OCI-LY3 (cell line): ENCODE data around the gene ANKFN1.

Experiments used
- H2AFZ ChIP-seq: fragments of 200-600, 300-600 bp; shearing (Covaris generic); 2 replicates; pipeline ENCODE4 v1.6.0; 2014; ENCODE audit warnings: antibody characterized with exemption, low read depth, low read length
- H3K27ac ChIP-seq: fragments of 200-600, 300-600 bp; sonication (generic); 2 replicates; pipeline ENCODE4 v1.5.1; 2014; ENCODE audit warnings: mild to moderate bottlenecking, low read length, moderate library complexity, mixed read lengths
- H3K27me3 ChIP-seq: fragments of 200-600, 300-600 bp; sonication (generic); 2 replicates; pipeline ENCODE4 v1.6.1; 2014; ENCODE audit warnings: low read depth, low read length, mixed read lengths
- H3K36me3 ChIP-seq: fragments of 200-600, 300-600 bp; sonication (generic); replicated peaks from 2 replicates; pipeline ENCODE3; 2014; ENCODE audit warnings: low read depth, low read length, mixed read lengths
- H3K4me1 ChIP-seq: fragments of 300-600, 200-600 bp; sonication (generic); 2 replicates; pipeline ENCODE4 v1.6.1; 2014; ENCODE audit warnings: low read length, mixed read lengths
- H3K4me2 ChIP-seq: fragments of 200-600, 300-600 bp; sonication (generic); 2 replicates; pipeline ENCODE4 v1.6.1; 2014; ENCODE audit warnings: low read length, mixed read lengths
- H3K4me3 ChIP-seq: fragments of 300-600, 200-600 bp; sonication (generic); 2 replicates; pipeline ENCODE4 v1.5.1; 2014; ENCODE audit warnings: antibody characterized with exemption, mild to moderate bottlenecking, low read length, moderate library complexity
- H3K79me2 ChIP-seq: fragments of 300-600, 200-600 bp; shearing (Covaris generic); 2 replicates; pipeline ENCODE4 v1.6.1; 2014; ENCODE audit warnings: mild to moderate bottlenecking, low read length, mixed read lengths
- H3K9ac ChIP-seq: fragments of 300-600, 200-600 bp; shearing (Covaris generic); 2 replicates; pipeline ENCODE4 v1.6.0; 2014; ENCODE audit warnings: mild to moderate bottlenecking, low read length, moderate library complexity
- H3K9me3 ChIP-seq: fragments of 200-600, 300-600 bp; shearing (Covaris generic); 2 replicates; pipeline ENCODE4 v1.6.1; 2014; ENCODE audit warnings: low read length, mixed read lengths; ENCODE audit not compliant: insufficient read depth
- H4K20me1 ChIP-seq: fragments of 200-600, 300-600 bp; sonication (generic); 2 replicates; pipeline ENCODE4 v1.6.1; 2016; ENCODE audit warnings: low read length, mixed read lengths; ENCODE audit not compliant: insufficient read depth
- CTCF ChIP-seq: fragments of 200-600, 300-600 bp; sonication (generic); IDR thresholded peaks from 2 replicates; pipeline ENCODE4 v1.5.1; 2014; ENCODE audit warnings: antibody characterized with exemption, low read length, low read depth
- EZH2phosphoT487 ChIP-seq: fragments of 200-600 bp; shearing (Covaris generic); IDR thresholded peaks from 2 replicates; pipeline ENCODE4 v1.6.1; 2018; ENCODE audit warnings: antibody characterized with exemption, mixed run types, low read depth

ANKFN1 gene

DNA sequence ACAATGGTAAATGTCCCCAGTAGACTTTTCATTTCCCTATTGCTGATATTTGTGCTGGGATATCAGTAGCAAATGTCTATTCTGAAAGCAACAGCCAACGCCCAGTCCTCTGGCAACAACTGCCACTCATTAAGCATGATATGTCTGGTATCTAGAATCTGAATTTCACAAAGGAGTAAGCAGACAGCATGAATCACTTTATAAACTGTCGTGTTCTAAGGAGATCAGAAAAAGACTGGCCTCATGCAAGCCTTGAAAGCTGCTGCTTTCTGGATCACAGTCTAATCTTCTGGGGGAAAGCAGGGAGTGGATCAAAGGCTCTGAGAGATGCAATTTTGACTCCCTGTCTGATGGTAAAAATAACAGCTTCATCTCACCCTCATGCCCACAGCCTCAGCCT, 287.1 kb downstream of the ANKFN1 start:
- H3K4me1 ChIP-seq: no peaks in the 10 kb centered on the region
- H2AFZ ChIP-seq: no peak overlapping the region
- H3K9ac ChIP-seq: no peak overlapping the region
- H3K79me2 ChIP-seq: no peaks in the 10 kb centered on the region
- no peaks in the 10 kb centered on the region for H3K36me3 ChIP-seq
- H3K27ac ChIP-seq: no peak overlapping the region
- H3K27me3 ChIP-seq: peaks cover 44% of the 10 kb centered on the region
- H3K4me2 ChIP-seq: no peak overlapping the region
- no peak for TF ChIP-seq EZH2phosphoT487
- no peak for TF ChIP-seq CTCF
- H3K9me3 ChIP-seq: no peaks in the 10 kb centered on the region
- H3K4me3 ChIP-seq: no peak overlapping the region
- H4K20me1 ChIP-seq: no peaks in the 10 kb centered on the region

- H3K36me3 ChIP-seq: no peaks in the 10 kb centered on the region
- no peaks in the 10 kb centered on the region for H3K4me1 ChIP-seq
- H4K20me1 ChIP-seq: no peaks in the 10 kb centered on the region
- H3K4me3 ChIP-seq: no peak overlapping the region
- H2AFZ ChIP-seq: no peak overlapping the region
- no peaks in the 10 kb centered on the region for H3K9me3 ChIP-seq
- peaks cover 35% of the 10 kb centered on the region for H3K27me3 ChIP-seq
- H3K27ac ChIP-seq: no peak overlapping the region
- H3K9ac ChIP-seq: no peak overlapping the region
- H3K79me2 ChIP-seq: no peaks in the 10 kb centered on the region
- H3K4me2 ChIP-seq: no peak overlapping the region
- TF ChIP-seq EZH2phosphoT487: no peak
- no peak for TF ChIP-seq CTCF
Measured at GRCh38 chr17:56441308-56441707, 288.0 kb downstream of the ANKFN1 start.

- Histone ChIP-seq H3K4me1 (no peaks in the 10 kb centered on the region), H3K79me2 (no peaks in the 10 kb centered on the region), H4K20me1 (no peaks in the 10 kb centered on the region), H3K9me3 (no peaks in the 10 kb centered on the region), H3K27ac (no peak overlapping the region), H3K4me2 (no peak overlapping the region), H3K9ac (no peak overlapping the region), H3K27me3 (peaks cover 12% of the 10 kb centered on the region; the same call in 1 of the 2 replicates), H2AFZ (no peak overlapping the region), H3K36me3 (no peaks in the 10 kb centered on the region), H3K4me3 (no peak overlapping the region)
- TF ChIP-seq CTCF (no peak), EZH2phosphoT487 (no peak)
Measured at GRCh38 chr17:56445692-56446411, 292.6 kb downstream of the ANKFN1 start.

DNA sequence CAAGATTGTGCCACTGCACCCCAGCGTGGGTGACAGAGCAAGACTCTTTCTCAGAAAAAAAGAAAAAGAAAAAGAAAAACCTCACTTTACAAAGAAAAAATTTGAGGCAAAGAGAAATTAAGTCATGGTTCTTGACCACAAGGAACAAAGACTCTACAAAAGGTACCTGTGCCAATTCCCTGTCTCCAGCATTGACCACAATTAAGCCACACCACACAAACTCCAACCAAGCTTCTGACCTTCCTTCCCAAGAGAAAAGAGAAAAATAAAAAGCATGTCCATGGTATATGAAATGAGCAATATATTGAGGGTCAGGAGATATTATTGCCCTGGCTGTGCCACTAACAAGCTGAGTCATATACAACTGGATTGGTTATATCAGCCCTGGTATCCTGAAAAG, 293.9 kb downstream of the ANKFN1 start:
- TF ChIP-seq CTCF: no peak
- no peak for TF ChIP-seq EZH2phosphoT487
- Histone ChIP-seq H4K20me1 (no peaks in the 10 kb centered on the region), H3K9ac (no peak overlapping the region), H3K4me1 (no peaks in the 10 kb centered on the region), H3K36me3 (no peaks in the 10 kb centered on the region), H3K27me3 (peaks cover 19% of the 10 kb centered on the region; the same call in 1 of the 2 replicates), H3K79me2 (no peaks in the 10 kb centered on the region), H3K4me2 (no peak overlapping the region), H2AFZ (no peak overlapping the region), H3K9me3 (no peaks in the 10 kb centered on the region), H3K27ac (no peak overlapping the region), H3K4me3 (no peak overlapping the region)
